Left ventricle myocardium superior (tissue), 1 donor: ENCODE data around the gene GRAMD2B. TPM values are rescaled to one million over a fixed set of nuclear protein-coding genes. Genes with fewer than 3 reads are reported as not detected.
"Not testable (repeated sequence)": the region's sequence is repeated elsewhere in the genome, so short reads cannot be mapped to it uniquely, and the experiment has no call there.

ENCODE experiments used
- ATAC-seq: fragments of 200-7000 bp; cut with Tn5 transposase; one replicate; pipeline ENCODE4 v1.9.1; 2020; ENCODE audit warnings: mild to moderate bottlenecking, moderate library complexity
- DNase-seq: peaks from one replicate; pipeline ENCODE4 v3.0.0-alpha.2; 2020
- intact Hi-C: fragments of 100-400 bp; cut with micrococcal nuclease; formaldehyde crosslinking; loops from one replicate; pipeline ENCODE4 v1.11.0; 2022
- long read RNA-seq: library from polyadenylated mRNA; unstranded; transcript quantifications from one replicate; pipeline ENCODE4 v2.0.0, GENCODE V29; 2021
- total RNA-seq: library from RNA; stranded (reverse); fragmentation: NEBNext Ultra II Directional; extraction: Animal tissue kit (Norgen Biotek cat#: 25700); gene quantifications from one replicate; pipeline ENCODE4 v1.2.1, GENCODE V29; 2021
- donor health status: DM: no; HTN: yes; CAD: no; lungs with severe emphysema.

The GRAMD2B gene, protein sequence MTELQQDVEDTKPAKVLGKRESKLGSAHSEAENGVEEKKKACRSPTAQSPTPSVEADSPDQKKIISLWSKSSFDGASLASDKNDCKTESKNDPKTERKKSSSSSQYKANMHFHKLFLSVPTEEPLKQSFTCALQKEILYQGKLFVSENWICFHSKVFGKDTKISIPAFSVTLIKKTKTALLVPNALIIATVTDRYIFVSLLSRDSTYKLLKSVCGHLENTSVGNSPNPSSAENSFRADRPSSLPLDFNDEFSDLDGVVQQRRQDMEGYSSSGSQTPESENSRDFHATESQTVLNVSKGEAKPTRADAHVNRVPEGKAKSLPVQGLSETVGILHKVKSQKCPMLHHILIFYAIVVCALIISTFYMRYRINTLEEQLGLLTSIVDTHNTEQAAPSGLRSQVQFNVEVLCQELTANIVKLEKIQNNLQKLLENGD
- 35.2 TPM for total RNA-seq
- long read RNA-seq, transcript GRAMD2B-201 (14 exons, 3,175 nt): minor isoform, 6 of 49 reads
- long read RNA-seq, transcript GRAMD2B-218 (15 exons, 2,977 nt): major isoform, 20 of 49 reads
- long read RNA-seq, partial matches to known transcripts: 10 of 49 reads
- long read RNA-seq, other reads (novel, unspliced or antisense): 13 of 49 reads

GRCh38 chr5:126422994-126423788, at the start of gene GRAMD2B:
Gene GRAMD2B (plus strand): TSS chr5:126423409. CDS start chr5:126423607, 198 bp downstream.
- ATAC-seq (peak; percentile 98), DNase-seq (peak; percentile 91)
- intact Hi-C loops: no loop called here

DNA sequence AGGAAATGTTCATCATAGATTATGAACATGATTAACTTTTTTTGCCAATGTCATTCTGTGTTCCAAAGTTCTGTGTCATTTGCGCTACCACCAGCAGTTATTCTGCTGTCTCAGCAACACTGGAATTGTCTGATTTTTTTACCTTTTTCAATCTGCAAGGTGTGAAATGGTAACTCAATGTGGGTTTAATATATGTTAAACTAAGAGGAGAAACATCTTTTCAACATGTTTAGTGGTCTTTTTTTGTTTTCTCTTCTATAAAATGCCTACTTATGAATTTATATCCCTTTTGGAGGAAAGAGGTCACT, 49.1 kb upstream of the GRAMD2B start:
- intact Hi-C loops: no loop called here
- no peak for ATAC-seq
- DNase-seq: no peak

- DNase-seq: peak; percentile 36
- ATAC-seq: peak; percentile 21
- intact Hi-C loops: no loop called here
These were observed 46.8 kb upstream of the GRAMD2B start for GRCh38 chr5:126376443-126376842.

DNA sequence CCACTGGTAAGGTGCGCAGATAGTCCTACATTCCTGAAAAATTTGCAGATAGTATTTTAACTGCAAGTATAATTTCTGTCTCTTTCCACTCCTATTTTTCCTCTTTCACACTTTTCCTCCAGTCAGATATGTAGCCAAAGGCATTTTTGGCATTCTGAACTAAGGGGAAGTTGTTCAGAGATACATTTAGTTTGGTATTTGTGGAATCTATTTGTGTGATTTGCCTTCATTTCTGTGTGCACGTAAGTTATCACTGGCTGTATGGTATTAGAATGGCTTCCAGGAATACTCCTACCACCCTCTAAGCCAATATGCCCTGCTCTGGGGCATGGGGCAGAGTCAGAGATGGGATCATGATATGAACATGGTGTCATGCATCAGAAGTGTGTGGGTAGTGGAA, 45.8 kb upstream of the GRAMD2B start:
- intact Hi-C loops: no loop called here
- ATAC-seq (no peak), DNase-seq (no peak)

GRCh38 chr5:126380316-126380715, 42.9 kb upstream of the GRAMD2B start:
- intact Hi-C loops, DNase-seq, ATAC-seq: not testable (repeated sequence)

DNA sequence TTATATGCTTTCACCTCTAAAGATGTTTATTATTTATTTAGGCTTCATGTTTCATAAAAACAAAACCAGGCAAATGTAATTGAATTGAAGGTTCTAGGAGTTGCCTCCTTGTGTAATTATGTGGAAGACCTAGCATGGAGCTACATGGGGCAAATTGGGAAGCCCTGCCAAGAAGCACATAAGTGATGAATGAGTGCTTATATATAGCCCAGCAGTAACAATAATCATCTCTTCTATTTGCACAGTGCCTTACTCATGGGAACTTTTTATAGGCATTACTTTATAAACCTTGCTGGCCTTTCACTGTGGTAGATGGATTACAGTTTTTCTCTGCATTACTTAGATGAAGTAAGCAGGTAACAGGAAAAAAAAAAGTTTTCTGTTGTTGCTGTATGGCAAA, 40.0 kb upstream of the GRAMD2B start:
- intact Hi-C loops: no loop called here
- DNase-seq: no peak
- ATAC-seq: peak; percentile 83

- intact Hi-C loops: no loop called here
- no peak for ATAC-seq
These were observed 39.4 kb upstream of the GRAMD2B start for GRCh38 chr5:126383776-126384175.

GRCh38 chr5:126384985-126385384, 38.2 kb upstream of the GRAMD2B start:
- DNase-seq (no peak), ATAC-seq (peak; percentile 82)
- intact Hi-C loops: no loop called here

More at GRCh38 chr5:126383776-126384175, 39.4 kb upstream of the GRAMD2B start:
- no peak for DNase-seq

DNA sequence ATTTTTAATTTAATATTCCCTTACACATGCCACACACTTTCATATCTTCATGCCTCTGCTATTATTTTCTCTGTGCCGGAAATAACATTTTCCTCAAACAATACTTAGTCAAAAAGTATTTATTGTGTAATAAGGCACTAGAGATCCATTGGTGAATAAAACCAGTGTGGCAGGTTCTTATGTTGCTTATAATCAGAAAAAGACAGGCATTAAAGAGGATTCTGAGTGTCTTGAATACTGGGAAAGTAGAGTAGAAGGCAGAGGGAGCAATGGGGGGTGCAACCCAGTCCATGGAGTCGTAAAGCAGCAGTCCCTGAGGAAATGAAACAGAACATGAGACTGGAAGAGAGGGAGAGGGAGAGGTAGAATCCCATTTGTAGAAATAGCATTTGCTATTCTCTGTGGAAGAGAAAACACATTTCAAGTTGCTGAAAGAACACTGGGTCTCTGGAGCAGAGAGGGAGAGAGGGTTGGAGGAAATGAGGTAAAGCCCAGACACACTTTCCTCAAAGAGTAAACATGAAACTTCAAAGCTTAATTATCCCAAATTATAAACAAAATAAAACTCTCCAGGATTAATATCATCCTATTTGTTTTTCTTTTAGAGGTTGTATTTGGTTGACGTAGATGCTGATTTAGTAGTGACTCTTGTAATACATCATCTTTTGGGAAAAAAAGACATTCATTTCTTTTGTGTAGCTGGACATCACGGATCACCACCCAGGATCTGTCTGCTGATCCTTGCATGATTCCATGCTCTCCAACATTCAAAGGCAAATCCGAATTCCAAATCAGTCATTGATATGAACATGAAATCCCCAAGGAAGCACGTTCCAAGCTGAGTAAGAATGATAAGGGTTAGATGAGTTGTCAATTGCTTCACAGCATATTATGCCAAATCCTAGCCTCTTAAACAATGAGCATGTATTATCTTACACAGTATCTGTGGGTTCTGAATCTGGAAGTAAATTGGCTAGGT, 37.4 kb upstream of the GRAMD2B start:
- intact Hi-C loops: no loop called here
- DNase-seq (no peak), ATAC-seq (peak; percentile 38)

DNA sequence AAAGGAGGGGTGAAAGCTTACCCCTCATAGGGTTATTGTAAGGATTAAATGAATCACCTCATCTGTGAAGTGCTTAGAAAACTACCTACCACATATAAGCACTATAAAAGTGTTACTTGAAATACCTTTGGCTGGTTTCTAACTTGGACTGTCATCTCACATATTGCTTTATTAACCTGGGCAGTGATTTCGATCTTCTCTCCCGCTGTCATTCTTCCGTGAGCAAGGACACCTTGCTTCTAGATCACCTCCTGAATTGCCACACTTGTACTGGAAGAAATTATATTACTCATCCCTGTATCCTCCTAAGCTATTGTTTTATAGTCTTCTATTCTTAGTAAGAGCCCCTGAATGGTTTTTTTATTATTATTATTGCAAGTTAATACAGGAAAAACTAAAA, 34.0 kb upstream of the GRAMD2B start:
- no peak for DNase-seq
- ATAC-seq: no peak
- intact Hi-C loops: no loop called here

DNA sequence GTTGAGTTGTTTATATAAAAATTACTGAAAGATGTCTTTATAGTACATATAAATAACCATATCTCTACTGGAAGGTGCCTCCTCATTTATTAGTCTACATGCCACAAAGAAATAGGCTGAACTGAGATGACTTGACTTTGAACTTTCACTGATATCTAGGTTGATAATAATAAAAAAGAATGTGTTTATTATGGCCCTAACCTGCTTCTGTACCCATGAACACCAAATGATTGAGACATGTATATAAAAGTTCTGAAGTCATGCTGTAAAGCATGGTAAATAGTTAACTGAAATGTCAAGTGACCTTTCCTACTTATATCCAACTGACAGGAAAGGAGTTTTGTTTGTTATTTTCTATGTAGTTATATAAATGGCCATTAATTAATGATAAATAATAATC, 33.2 kb upstream of the GRAMD2B start:
- intact Hi-C loops: no loop called here
- DNase-seq (no peak), ATAC-seq (no peak)

- DNase-seq: no peak
- intact Hi-C loops: no loop called here
- no peak for ATAC-seq
These were observed 31.8 kb upstream of the GRAMD2B start for GRCh38 chr5:126391386-126391785.

DNA sequence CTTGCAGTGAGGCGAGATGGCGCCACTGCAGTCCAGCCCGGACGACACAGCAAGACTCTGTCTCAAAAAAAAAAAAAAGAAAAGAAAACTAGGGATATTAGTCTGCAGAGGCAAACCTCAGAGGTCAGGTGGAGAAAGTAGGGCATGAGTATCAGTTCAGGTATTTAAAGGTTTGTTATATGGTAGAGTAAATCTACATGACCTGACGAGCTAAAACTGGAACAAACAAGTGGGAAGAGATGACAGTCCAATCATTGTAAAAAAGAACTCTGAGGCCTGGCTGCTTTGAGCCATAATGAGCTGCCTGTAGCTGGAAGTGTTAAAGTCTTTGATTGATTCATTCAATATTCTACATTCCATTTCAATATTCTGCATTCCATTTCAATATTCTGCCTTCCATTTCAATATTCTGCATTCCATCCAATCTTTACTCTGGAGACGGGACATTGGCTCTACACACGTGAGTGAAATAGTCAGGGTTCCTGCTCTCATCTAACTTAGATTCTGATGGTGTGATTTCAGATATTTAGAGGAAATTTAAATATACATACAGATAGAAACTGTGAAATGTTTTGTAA, 28.9 kb upstream of the GRAMD2B start:
- intact Hi-C loops: no loop called here
- ATAC-seq: no peak
- DNase-seq: no peak

DNA sequence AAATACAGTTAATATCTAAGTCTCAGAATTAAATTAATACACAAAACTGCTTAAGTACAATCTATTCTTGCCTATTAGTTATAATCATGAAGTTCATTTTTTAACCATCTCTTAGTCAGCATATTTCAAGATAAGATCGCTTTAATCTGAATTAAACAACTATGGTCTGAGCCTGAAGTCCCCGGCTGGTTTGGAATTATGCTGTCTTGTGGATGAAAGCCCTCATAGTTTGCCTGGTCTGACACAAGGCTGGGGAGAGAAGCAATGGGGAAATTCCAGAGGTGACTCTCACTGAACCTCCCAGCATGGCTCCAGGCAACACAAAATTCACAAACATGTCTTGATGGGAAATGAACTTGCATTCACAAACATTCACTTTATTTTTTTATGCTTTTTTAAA, 28.0 kb upstream of the GRAMD2B start:
- no peak for ATAC-seq
- intact Hi-C loops: no loop called here

GRCh38 chr5:126395605-126396004, 27.6 kb upstream of the GRAMD2B start:
- intact Hi-C loops: no loop called here
- DNase-seq (no peak), ATAC-seq (no peak)

More for the DNA sequence above, 28.0 kb upstream of the GRAMD2B start:
- DNase-seq: no peak

- ATAC-seq, intact Hi-C loops: not testable (repeated sequence)
These were observed 26.5 kb upstream of the GRAMD2B start for GRCh38 chr5:126396721-126397120.

DNA sequence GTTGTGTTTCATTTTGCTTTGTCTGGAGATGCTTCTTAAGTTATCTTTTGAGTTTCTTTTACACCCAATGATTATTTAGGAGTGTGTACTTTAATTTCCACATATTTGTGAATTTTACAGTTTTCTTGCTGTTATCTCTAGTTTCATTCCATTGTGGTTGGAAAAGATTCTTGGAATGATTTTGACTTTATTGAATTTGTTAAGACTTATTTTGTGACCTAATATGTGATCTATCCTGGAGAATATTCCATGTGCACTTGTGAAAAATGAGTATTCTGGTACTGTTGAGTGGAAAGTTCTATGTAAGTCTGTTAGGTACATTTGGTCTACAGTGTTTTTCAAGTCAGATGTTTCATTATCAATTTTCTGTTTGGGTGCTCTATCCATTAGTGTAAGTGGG, 24.4 kb upstream of the GRAMD2B start:
- ATAC-seq: no peak
- no peak for DNase-seq
- intact Hi-C loops: no loop called here

More at GRCh38 chr5:126396721-126397120, 26.5 kb upstream of the GRAMD2B start:
- DNase-seq: not testable (repeated sequence)

DNA sequence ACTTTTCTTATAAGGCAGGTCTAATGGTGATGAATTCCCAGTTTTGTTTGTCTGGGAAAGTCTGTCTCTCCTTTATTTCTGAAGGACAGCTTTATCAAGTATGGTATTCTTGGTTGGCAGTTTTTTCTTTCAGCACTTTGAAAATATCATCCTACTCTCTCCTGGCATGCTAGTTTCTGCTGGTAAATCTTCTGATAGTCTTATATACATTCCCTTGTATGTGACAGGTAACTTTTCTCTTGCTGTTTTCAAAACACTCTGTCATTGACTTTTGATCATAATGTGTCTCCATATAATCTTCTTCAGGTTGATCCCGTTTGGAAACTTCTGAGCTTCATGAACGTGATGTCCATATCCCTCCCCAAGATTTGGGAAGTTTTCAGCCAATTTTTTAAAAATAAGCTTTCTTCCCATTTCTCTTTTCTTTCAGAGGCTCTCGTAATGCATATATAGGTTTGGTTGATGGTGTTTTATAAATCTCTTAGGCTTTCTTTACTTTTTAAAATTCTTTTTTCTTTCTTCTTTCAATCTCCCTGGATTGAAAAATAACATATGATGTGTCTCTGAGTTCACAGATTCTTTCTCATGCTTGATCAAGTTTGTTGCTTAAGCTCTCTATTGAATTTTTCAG, 22.5 kb upstream of the GRAMD2B start:
- no peak for DNase-seq
- intact Hi-C loops: no loop called here
- no peak for ATAC-seq
